ENCODE data around the gene GRIN3B. TPM values are rescaled to one million over a fixed set of nuclear protein-coding genes. Genes with fewer than 3 reads are reported as not detected.
A peak's percentile ranks its signal among the peaks of the same experiment; 100 is the strongest.

GRIN3B gene
- total and polyA plus RNA-seq, 9 of the 15 experiments (the other 6 are each of a cell fraction or from before 2014, with no cell fraction given): 0.06 to 0.95 (median 0.19) TPM; not detected in 6

DNA sequence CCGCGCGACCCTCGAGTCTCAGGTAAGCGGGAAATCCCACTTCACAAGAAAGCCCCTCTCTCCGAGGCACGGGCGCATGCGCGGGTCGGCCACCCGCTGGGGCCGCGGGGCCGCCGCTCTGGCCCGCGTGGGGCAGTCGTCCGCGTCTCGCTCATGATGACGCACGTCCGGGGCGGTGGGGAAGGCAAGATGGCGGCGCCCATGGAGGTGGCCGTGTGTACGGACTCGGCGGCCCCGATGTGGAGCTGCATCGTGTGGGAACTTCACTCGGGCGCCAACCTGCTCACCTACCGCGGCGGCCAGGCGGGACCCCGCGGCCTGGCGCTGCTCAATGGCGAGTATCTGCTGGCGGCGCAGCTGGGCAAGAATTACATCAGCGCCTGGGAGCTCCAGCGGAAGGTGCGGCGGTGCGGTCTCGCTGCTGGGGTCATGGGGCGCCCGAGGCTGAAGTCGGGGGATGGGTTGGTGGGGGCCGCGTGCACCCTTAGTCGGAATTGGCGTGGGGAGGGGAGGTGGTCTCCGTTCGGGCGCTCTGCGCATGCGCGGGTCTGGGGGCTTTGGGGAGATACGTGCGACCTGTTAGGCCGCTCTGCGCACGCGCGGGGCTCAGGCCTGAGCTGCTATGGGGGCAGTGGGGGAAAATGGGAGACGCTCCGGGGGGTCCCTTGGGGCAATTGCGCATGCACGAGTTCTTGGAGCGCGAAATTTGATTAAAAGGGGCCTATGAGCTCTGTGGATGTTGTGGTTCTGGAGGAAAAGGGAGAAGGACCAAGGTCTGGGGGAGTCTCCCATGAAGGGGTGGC is 15.9 kb upstream of the GRIN3B start, which contains the start of gene WDR18 (continued):
- TF ChIP-seq MXI1 (IDR thresholded peaks at IDR 0.05; ENCODE audit: low read depth, low read length) (peak; percentile 93), ZEB2 (IDR thresholded peaks at IDR 0.05) (no peak), KLF6 (CRISPR knock-in tag; IDR thresholded peaks at IDR 0.05; ENCODE audit: borderline replicate concordance) (no peak), LEF1 (IDR thresholded peaks at IDR 0.05) (no peak), CTBP1 (IDR thresholded peaks at IDR 0.05; ENCODE audit: borderline replicate concordance) (peak; percentile 46; the same call in 1 of the 2 replicates), TCF7 (IDR thresholded peaks at IDR 0.05; ENCODE audit: borderline replicate concordance) (no peak; the same call in 1 of the 2 replicates), TAF9B (IDR thresholded peaks at IDR 0.05; ENCODE audit: partially characterized antibody) (no peak), PRPF4 (IDR thresholded peaks at IDR 0.05; ENCODE audit: insufficient read depth, low read depth, low read length, poor library complexity, severe bottlenecking) (no peak), ESRRA (IDR thresholded peaks at IDR 0.05; ENCODE audit: borderline replicate concordance, low read depth) (peak; percentile 68), TEAD2 (tag; IDR thresholded peaks at IDR 0.05) (no peak), NBN (IDR thresholded peaks at IDR 0.05; ENCODE audit: low read depth) (no peak), POLR3G (IDR thresholded peaks at IDR 0.05; ENCODE audit: extremely low read depth, insufficient read length, insufficient replicate concordance) (no peak), ASH1L (IDR thresholded peaks at IDR 0.05; ENCODE audit: borderline replicate concordance, low read depth, partially characterized antibody) (no peak)
- TF ChIP-seq, protein P1, sequence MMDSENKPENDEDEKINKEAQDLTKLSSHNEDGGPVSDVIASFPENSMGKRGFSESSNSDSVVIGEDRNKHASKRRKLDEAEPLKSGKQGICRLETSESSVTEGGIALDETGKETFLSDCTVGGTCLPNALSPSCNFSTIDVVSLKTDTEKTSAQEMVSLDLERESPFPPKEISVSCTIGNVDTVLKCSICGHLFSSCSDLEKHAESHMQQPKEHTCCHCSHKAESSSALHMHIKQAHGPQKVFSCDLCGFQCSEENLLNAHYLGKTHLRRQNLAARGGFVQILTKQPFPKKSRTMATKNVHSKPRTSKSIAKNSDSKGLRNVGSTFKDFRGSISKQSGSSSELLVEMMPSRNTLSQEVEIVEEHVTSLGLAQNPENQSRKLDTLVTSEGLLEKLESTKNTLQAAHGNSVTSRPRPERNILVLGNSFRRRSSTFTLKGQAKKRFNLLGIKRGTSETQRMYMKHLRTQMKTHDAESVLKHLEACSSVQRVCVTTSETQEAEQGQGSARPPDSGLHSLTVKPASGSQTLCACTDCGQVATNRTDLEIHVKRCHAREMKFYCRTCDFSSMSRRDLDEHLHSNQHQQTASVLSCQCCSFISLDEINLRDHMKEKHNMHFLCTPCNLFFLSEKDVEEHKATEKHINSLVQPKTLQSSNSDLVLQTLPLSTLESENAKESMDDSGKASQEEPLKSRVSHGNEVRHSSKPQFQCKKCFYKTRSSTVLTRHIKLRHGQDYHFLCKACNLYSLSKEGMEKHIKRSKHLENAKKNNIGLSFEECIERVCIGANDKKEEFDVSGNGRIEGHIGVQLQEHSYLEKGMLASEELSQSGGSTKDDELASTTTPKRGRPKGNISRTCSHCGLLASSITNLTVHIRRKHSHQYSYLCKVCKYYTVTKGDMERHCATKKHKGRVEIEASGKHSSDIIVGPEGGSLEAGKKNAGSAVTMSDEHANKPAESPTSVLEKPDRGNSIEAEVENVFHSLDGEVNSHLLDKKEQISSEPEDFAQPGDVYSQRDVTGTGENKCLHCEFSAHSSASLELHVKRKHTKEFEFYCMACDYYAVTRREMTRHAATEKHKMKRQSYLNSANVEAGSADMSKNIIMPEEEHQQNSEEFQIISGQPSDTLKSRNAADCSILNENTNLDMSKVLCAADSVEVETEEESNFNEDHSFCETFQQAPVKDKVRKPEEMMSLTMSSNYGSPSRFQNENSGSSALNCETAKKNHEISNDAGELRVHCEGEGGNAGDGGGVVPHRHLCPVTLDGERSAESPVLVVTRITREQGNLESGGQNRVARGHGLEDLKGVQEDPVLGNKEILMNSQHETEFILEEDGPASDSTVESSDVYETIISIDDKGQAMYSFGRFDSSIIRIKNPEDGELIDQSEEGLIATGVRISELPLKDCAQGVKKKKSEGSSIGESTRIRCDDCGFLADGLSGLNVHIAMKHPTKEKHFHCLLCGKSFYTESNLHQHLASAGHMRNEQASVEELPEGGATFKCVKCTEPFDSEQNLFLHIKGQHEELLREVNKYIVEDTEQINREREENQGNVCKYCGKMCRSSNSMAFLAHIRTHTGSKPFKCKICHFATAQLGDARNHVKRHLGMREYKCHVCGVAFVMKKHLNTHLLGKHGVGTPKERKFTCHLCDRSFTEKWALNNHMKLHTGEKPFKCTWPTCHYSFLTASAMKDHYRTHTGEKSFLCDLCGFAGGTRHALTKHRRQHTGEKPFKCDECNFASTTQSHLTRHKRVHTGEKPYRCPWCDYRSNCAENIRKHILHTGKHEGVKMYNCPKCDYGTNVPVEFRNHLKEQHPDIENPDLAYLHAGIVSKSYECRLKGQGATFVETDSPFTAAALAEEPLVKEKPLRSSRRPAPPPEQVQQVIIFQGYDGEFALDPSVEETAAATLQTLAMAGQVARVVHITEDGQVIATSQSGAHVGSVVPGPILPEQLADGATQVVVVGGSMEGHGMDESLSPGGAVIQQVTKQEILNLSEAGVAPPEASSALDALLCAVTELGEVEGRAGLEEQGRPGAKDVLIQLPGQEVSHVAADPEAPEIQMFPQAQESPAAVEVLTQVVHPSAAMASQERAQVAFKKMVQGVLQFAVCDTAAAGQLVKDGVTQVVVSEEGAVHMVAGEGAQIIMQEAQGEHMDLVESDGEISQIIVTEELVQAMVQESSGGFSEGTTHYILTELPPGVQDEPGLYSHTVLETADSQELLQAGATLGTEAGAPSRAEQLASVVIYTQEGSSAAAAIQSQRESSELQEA (IDR thresholded peaks at IDR 0.05; ENCODE audit: low read depth): no peak
- TF ChIP-seq, protein P2, sequence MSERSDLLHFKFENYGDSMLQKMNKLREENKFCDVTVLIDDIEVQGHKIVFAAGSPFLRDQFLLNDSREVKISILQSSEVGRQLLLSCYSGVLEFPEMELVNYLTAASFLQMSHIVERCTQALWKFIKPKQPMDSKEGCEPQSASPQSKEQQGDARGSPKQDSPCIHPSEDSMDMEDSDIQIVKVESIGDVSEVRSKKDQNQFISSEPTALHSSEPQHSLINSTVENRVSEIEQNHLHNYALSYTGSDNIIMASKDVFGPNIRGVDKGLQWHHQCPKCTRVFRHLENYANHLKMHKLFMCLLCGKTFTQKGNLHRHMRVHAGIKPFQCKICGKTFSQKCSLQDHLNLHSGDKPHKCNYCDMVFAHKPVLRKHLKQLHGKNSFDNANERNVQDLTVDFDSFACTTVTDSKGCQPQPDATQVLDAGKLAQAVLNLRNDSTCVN (CRISPR knock-in tag; IDR thresholded peaks at IDR 0.05): no peak
- TF ChIP-seq, protein P3, sequence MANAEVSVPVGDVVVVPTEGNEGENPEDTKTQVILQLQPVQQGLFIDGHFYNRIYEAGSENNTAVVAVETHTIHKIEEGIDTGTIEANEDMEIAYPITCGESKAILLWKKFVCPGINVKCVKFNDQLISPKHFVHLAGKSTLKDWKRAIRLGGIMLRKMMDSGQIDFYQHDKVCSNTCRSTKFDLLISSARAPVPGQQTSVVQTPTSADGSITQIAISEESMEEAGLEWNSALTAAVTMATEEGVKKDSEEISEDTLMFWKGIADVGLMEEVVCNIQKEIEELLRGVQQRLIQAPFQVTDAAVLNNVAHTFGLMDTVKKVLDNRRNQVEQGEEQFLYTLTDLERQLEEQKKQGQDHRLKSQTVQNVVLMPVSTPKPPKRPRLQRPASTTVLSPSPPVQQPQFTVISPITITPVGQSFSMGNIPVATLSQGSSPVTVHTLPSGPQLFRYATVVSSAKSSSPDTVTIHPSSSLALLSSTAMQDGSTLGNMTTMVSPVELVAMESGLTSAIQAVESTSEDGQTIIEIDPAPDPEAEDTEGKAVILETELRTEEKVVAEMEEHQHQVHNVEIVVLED (CRISPR knock-in tag; IDR thresholded peaks at IDR 0.05): peak; percentile 72

All from K562 (cell line).